Stimulated activated CD8-positive, alpha-beta memory T cell treated with anti-CD3 and anti-CD28 coated beads, Interleukin-2, amount 100 ng/mL, for 48 hours (primary cell): ENCODE measurements around the gene HTRA1.

Source experiments
- DNase-seq, 2 donors: peaks; one replicate each; pipeline ENCODE4 v3.0.0-alpha.2; 2020; ENCODE audit warnings: low read depth in 2 of 2

The HTRA1 gene

GRCh38 chr10:122461367-122461728, at the start of gene HTRA1:
TSS of gene HTRA1 (plus strand) at chr10:122461553. CDS start at chr10:122461653, 100 bp downstream.
- DNase-seq: no peak

- no peak for DNase-seq
Observed at GRCh38 chr10:122413327-122413726, 48.0 kb upstream of the HTRA1 start.

GRCh38 chr10:122417667-122418066, 43.7 kb upstream of the HTRA1 start:
- DNase-seq: no peak

GRCh38 chr10:122419016-122419415, 42.3 kb upstream of the HTRA1 start:
- DNase-seq: no peak

- no peak for DNase-seq
Observed at GRCh38 chr10:122419876-122420623, 41.3 kb upstream of the HTRA1 start.

- no peak for DNase-seq
Observed at GRCh38 chr10:122420624-122421007, 40.7 kb upstream of the HTRA1 start.

GRCh38 chr10:122421054-122421625, 40.2 kb upstream of the HTRA1 start:
- DNase-seq: no peak

GRCh38 chr10:122421742-122422141, 39.6 kb upstream of the HTRA1 start:
- no peak for DNase-seq

- no peak for DNase-seq
Observed at GRCh38 chr10:122422266-122422989, 38.9 kb upstream of the HTRA1 start.

- DNase-seq: no peak
Observed at GRCh38 chr10:122424059-122424458, 37.3 kb upstream of the HTRA1 start.

GRCh38 chr10:122426829-122427228, 34.5 kb upstream of the HTRA1 start:
- DNase-seq: no peak

GRCh38 chr10:122427280-122427679, 34.1 kb upstream of the HTRA1 start:
- DNase-seq: no peak

GRCh38 chr10:122435212-122435827, 26.0 kb upstream of the HTRA1 start:
- DNase-seq: no peak

GRCh38 chr10:122441961-122442360, 19.4 kb upstream of the HTRA1 start:
- DNase-seq: no peak

GRCh38 chr10:122445469-122445868, 15.9 kb upstream of the HTRA1 start:
- DNase-seq: no peak

GRCh38 chr10:122445904-122446303, 15.4 kb upstream of the HTRA1 start:
- DNase-seq: no peak

GRCh38 chr10:122446668-122447423, 14.5 kb upstream of the HTRA1 start:
- no peak for DNase-seq

- no peak for DNase-seq
Observed at GRCh38 chr10:122448600-122448999, 12.8 kb upstream of the HTRA1 start.

GRCh38 chr10:122449153-122449552, 12.2 kb upstream of the HTRA1 start:
- no peak for DNase-seq

- no peak for DNase-seq
Observed at GRCh38 chr10:122450353-122450990, 10.9 kb upstream of the HTRA1 start.

GRCh38 chr10:122454071-122454470, 7.3 kb upstream of the HTRA1 start:
- no peak for DNase-seq
